ENCODE data around the gene SLC38A3.

The SLC38A3 gene

DNA sequence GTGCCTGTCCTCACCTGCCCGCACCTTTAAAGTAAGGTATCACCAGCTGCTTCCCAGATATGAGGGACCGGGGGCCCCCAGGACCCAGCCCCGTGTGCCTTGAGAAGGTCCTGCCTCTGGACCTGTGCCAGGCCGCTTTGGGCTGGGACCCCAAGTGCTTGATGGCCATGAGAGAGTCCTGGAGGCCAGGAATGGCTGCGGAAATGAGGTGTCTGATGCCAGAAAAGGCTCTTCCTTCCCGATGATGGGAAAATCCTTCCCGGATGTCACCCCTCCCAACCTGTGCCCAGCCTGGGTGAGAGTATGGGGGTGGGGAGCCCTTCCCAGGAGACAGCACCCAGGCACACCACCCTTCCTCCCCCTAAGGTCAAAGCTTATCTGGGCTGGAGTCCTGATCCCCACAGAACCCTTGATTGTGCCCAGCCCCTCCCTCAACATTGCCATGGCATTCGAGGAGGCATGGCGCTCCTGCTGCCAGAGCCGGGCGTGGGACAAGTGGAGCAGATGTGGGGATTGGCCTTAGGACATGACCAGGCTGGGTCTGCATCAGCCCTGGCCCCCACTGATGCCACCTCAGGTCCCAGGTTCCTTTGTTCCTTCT, 35.7 kb upstream of the SLC38A3 start:
- DNase-seq (ENCODE audit: low read depth), result no peak

DNA sequence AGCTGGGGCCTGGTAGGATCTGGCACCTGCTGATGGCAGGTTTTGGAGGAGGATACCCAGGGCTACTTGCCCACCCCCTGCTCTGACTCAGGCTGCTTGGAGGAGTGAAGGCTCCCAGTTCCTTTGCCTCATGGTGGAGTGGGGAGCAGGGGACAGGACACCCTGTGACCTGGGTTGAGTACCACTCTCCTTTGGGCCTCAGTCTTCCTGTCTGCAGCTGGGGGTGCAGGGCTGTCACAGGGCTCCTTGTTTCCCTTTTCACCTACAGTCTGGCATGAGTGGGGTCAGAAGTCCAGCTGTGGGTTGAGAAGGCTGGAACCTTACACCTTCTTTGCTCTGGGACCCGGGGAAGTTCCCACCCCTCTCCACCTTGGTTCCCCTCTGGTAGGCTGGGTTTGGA, 35.2 kb upstream of the SLC38A3 start:
- DNase-seq (ENCODE audit: low read depth), result no peak

DNA sequence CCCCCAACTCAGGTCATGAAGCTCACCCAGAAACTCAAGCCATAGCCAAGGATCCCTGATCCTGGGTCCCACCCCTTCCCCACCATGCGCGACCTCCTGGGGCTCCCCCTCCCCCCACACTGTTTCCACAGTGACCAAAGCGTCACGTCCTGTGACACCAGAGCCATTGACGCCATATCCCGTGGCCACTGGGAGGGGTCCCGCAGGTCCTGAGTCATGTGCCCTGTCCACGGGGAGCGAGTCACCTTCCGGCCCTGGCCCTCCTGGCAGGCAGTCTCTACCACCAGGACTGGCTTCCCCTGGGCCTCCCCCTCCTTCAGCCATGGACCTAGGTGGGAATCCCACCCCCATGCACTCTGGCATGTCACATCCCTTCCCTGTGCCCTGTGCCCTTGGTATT, 34.4 kb upstream of the SLC38A3 start:
- peak; percentile 40 for DNase-seq (ENCODE audit: low read depth)

DNA sequence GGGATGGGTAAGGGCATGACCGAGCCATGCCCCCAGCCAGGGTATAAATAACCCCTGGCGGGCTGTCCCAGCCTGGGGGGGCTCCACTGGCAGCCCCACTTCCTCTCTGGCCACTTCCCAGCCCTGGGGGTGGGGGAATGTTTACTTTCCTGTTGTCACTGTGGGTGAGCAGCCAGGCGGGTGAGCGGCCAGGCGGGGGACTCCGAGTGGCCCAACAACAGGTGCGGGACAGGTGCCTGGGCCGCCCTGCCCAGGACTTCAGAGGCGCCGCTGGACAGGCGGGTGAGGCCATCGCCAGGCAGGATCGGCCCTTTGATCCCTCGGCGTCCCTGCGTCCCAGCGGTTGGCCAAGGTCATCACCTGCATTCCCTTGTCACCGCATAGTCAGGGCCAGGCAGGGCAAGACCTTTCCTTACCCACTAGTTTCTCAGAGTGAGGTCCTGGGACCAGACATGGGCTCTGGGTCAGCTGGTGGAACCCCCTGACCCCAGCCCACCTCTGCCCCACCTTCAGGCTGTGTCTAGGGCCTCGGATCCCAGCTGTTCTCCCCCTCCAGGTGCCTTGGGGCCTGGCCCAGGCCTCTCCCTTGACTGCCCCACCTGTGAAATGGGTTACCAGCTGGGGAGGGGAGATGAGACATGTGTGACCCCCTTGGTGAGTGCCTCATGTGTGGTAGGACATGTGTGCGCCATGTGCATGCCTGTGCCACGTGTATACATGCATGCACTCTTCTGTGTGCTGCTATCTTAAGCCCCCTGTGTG, 33.4 kb upstream of the SLC38A3 start:
- no peak for DNase-seq (ENCODE audit: low read depth)

DNA sequence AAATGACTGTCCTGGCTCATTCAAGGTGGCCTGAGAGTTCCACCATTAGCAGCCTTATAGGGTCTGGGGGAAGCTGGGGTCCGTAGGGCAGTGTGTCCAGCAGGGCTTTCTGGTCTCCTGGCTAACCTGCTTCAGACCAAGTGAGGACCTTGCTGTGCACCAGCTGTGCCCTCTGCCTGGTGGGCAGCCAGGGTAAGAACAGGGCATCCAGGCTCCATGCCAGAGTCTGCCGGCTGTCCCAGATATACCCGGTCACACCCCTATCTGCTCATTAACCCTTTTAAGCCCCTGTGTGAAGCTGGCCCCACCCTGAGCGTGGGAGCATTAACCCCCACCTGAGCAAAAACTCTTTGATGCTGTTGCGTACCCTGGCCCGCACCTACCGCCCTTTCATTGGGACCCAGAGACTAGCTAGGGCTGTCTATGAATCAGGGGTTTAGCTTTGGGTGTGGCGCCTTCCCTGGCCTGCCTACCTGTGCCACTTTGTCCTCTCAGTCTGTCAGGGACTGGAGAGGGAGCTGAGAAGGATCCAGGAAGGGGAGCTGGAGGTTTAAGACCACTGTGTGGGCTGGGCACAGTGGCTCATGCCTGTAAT, 32.3 kb upstream of the SLC38A3 start:
- no peak for DNase-seq (ENCODE audit: low read depth)

DNA sequence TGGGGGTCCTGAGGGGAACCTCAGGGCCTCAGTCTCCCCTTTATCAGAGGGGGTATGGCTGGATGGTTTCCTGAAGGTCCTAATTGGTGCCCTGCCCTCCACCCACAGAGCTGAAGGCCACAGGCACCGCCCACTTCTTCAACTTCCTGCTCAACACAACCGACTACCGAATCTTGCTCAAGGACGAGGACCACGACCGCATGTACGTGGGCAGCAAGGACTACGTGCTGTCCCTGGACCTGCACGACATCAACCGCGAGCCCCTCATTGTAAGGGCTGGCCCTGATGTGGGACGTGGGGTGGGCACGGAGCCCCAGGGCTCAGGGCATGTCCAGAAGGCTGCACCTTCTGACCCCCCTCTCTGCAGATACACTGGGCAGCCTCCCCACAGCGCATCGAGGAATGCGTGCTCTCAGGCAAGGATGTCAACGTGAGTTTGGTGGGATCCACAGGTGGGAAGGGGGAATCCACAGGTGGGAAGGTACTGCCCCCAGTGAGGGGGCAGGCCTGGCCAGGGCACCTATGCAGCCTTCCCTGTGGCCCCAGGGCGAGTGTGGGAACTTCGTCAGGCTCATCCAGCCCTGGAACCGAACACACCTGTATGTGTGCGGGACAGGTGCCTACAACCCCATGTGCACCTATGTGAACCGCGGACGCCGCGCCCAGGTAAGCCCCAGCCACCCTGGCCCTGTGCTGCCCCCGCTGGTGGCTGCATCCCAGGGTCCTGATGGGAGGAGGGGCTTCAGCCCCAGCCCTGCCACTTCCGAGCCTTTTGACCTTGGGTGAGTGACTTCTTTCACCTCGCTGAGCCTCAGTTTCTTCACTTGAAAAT, 31.2 kb upstream of the SLC38A3 start:
- DNase-seq (ENCODE audit: low read depth), result no peak

DNA sequence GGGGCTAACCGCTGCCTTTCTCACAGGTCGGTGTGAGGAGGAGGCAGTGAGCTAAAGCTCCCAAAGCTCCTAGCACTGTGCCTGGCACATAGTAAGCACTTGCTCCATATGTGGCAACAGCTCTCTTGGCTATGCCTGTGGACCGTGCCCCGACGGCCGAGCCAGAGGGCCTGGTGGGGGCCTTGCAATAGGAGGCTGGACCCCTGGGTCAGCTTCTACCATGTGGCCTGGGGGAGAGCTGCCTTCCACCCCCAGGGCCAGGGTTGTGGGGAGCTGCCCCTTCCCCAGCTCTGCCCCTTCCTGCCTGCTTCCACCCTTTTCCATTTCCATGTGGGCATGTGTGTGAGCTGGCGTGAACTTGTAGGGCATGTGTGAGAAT, 30.6 kb upstream of the SLC38A3 start:
- DNase-seq (ENCODE audit: low read depth), result no peak

DNA sequence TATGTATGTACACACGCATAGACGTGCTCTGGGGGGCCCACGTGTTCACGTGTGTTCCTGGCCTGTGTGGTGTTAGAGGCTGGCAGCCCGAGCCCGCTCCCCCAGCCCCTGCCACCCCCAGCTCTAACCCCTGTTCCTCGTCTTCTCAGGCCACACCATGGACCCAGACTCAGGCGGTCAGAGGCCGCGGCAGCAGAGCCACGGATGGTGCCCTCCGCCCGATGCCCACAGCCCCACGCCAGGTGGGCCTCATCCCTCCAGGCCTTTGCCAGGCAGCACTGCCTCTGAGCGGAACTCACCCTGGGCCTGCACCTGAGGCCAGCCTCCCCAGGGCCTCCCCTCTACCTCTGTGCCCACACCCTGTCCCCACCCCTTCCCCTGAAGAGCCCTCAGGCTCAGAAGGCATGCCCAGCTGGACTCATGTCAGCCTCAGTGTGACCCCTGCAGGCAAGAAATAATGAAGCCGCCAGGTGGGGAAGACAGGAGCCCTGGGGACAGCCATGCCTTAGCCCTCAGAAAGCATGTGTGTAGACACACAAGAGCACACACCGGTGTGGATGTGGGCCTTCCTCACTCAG, 30.0 kb upstream of the SLC38A3 start:
- DNase-seq (ENCODE audit: low read depth), result no peak

DNA sequence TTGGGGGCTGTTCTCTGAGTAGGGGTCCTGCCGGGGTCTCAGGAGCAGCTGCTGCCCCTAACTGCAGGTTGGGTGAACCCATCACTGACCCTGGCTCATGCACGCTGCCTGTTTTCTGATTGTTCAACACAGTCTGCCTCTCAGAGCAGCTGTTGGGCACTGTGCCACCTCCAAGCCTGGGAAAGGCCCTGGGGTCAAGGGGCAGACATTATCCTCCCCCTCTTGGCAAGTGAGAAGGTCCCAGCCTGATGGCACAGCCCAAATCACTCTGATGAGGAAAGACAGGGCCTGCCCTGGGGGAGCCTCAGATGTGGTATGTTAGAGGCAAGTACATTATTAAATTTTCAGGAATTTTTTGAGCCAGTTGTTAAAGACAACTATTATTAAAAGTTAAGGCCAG, 27.7 kb upstream of the SLC38A3 start:
- DNase-seq (ENCODE audit: low read depth), result no peak

DNA sequence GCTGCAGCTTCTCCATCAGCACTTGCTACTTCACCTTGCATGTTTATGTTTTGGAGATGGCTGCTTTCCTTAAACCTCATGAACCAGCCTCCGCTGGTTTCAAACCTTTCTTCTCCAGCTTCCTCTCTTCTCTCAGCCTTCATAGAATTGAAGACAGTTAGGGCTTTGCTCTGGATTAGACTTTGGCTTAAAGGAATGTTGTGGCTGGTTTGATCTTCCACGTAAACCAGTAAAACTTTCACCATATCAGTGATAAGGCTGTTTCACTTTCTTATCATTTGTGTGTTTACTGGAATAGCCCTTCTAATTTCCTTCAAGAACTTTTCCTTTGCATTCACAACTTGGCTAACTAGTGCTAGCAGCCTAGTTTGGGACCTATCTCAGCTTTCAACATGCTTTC, 25.4 kb upstream of the SLC38A3 start:
- peak; percentile 76 for DNase-seq (ENCODE audit: low read depth)

DNA sequence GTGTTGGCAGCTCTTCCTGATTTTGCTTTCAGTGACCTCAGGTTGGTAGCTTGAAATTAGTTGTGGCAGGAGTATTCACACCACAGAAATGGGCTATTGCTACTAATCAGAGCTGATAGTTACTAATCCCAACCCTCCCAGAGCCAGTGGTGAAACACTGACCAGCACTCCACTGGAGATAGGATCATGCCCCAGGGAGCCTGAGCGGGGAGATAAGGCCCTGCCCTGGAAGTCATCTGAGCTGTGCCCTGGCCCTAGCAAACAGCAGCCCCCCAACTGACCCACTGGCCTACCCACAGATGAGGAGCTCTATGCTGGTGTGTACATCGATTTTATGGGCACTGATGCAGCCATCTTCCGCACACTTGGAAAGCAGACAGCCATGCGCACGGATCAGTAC, 23.1 kb upstream of the SLC38A3 start:
- DNase-seq (ENCODE audit: low read depth), result no peak

DNA sequence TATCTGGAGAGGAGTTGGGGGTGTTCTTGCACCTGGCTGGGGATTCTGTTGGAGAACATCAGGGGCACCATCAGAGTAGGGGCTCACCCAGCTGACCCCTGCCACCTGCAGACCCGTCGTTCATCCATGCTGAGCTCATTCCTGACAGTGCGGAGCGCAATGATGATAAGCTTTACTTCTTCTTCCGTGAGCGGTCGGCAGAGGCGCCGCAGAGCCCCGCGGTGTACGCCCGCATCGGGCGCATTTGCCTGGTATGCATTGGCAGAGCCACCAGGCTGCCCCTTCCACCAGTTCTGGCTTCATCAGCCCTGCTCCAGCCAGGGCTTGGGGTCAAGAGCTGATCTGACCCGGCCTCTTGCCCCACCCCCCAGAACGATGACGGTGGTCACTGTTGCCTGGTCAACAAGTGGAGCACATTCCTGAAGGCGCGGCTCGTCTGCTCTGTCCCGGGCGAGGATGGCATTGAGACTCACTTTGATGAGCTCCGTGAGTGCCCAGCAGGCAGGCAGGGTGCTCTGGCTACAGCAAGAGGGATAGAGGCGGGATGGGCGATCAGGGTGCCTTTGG, 22.5 kb upstream of the SLC38A3 start:
- DNase-seq (ENCODE audit: low read depth), result no peak

DNA sequence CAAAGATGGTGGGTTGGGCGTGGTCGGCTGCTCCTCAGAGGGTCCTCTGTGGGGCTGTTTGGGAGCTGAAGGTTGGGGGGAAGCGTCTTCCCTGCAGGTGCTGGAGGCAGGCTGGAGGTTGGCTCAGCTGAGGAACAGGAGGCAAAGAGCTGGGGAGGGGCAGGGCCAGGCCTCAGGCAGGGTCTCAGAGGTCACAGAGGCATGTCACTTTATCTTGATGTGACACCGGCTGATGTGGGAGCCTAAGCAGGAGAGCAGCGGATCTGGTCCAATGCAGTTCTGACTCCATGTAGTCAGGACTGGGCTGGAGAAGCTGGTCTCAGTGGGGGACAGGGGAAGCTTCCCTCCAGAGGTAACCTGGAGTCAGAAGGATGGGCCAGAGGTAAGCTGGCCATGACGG, 21.3 kb upstream of the SLC38A3 start:
- DNase-seq (ENCODE audit: low read depth), result no peak

DNA sequence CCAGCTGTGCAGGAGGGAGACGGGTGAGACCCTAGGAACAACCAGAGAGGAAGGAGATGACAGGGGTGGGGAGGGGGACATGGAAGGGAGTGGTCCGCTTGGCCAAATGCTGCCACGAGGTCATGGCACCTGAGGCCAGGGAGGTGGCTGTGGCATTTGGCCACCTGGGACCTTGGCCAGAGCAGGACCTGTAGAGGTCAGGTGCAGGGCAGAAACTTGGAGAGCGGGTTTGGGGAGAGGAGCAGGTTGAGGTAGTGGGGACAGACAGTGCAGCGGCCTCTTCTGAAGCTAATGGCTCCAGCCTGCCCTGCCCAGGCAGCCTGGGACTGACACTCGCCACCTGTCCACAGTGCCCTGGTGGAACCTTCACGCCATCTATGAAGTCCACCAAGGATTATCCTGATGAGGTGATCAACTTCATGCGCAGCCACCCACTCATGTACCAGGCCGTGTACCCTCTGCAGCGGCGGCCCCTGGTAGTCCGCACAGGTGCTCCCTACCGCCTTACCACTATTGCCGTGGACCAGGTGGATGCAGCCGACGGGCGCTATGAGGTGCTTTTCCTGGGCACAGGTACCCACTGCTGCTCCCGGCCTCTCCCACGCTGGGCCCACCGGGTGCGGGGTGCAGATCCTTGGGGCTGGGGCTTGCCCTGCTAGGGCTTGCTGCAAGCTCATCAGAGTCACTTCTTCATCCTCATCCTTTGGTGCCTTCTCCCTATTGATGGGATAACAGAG, 20.7 kb upstream of the SLC38A3 start:
- no peak for DNase-seq (ENCODE audit: low read depth)

DNA sequence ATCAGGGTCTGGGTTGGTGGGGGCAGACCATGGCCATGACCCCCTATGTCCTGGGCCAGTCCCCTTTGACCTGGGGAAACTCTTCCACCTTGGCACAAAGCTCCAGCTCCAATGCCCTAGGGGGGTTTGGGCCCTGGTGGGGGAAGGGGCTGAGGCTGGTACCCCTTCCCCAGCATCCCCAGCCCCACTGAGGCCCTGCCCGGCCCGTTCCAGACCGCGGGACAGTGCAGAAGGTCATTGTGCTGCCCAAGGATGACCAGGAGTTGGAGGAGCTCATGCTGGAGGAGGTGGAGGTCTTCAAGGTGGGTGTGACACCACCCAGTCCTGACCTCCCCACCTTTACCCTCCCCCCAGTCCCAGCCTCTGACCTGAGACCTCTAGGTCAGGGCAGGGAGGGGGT, 19.8 kb upstream of the SLC38A3 start:
- DNase-seq (ENCODE audit: low read depth), result no peak

DNA sequence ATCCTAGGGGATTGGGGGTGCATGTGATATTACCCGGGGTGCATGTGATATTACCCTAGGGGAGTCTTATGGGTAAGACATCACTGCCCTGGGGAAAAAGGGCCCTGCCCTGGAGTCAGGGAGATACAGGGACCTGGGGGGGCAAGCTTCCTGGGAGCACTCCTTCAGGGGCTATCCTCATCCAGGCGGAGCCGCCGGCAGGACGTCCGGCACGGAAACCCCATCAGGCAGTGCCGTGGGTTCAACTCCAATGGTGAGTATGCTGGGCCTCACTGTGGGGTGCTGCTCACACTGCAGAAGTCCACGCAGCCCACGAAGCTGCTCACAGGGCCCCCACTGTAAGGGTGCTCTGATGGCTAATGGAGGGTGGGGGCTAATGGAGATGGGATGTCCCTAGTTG, 19.0 kb upstream of the SLC38A3 start:
- DNase-seq (ENCODE audit: low read depth), result no peak

DNA sequence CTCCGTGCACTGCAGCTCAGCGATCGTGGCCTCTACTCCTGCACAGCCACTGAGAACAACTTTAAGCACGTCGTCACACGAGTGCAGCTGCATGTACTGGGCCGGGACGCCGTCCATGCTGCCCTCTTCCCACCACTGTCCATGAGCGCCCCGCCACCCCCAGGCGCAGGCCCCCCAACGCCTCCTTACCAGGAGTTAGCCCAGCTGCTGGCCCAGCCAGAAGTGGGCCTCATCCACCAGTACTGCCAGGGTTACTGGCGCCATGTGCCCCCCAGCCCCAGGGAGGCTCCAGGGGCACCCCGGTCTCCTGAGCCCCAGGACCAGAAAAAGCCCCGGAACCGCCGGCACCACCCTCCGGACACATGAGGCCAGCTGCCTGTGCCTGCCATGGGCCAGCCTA, 17.3 kb upstream of the SLC38A3 start:
- no peak for DNase-seq (ENCODE audit: low read depth)

DNA sequence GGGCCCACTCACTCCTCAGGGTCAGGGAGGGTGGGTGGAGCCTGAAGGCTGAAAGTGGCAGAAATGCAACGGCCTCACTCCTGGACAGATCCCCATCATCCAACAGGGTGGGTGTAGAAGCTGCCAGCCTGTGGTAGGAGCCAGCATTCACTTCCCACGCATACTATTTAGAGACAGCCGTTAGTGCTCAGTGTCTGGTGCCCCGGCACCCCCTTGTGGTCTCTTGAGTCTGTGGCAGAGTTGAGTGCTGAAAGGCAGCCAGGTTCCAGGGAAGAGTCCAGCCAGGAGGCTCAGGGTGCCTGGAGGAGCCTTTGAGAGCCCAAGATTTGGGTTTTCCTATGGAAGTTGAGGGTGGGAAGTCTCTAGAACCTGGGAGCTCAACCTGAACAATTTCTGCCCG, 15.8 kb upstream of the SLC38A3 start:
- DNase-seq (ENCODE audit: low read depth), result peak; percentile 80

DNA sequence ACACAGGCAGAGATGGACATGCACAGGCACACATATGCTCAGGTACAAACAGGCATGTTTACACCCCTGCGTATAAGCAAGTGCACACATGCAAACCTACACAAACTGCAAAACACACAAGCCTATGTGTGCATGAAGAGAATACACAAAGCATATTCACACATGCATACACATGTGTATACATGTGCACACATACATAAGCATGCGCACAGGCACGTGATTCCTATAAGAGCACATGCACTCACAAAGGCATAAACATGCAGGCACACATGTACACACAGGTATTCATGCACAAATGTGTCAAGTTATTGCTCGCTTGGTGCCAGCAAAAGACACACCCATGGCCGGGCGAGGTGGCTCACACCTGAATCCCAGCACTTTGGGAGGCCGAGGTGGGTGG, 15.1 kb upstream of the SLC38A3 start:
- no peak for DNase-seq (ENCODE audit: low read depth)

DNA sequence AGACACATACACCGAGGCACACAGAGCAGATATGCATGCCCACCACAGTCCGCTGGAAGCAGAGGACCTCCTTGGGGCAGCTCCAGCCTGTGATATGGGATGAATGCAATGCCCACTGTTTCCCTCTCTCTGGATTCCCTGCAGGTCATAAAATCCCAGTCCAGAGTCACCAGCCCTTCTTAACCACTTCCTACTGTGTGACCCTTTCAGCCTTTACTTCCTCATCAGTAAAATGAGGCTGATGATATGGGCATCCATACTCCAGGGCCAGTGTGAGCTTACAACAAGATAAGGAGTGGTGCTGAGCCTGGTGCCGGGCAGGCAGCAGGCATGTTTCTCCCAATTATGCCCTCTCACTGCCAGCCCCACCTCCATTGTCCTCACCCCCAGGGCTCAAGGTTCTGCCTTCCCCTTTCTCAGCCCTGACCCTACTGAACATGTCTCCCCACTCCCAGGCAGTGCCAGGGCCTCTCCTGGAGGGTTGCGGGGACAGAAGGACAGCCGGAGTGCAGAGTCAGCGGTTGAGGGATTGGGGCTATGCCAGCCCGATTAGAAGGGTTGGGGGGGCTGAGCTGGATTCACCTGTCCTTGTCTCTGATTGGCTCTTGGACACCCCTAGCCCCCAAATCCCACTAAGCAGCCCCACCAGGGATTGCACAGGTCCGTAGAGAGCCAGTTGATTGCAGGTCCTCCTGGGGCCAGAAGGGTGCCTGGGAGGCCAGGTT, 14.0 kb upstream of the SLC38A3 start, which contains the start of gene GNAT1:
Gene GNAT1 (plus strand): TSS at position 675 of the 725 bp plus-strand sequence. CDS start 116 bp downstream, outside the sequence.
- DNase-seq (ENCODE audit: low read depth), result no peak

DNA sequence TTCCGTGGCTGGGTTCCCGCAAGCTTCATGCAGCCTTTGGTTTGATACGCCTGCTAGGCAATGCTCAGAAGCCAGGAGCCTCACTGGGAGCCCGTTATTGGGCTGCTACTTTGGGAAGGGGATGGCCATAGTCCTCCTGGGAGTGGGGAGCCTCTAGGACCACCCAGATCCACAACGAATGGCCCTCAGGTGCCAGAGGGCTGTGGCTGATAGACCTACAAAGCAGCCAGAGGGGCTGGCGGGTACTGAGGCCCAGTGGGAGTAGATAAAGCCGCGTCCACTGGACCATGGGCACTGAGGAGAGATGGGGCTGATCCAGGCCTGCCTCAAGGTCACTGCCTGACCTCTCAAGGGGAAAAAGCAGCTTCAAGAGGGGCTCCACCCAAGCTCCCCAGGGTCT, 12.9 kb upstream of the SLC38A3 start:
- DNase-seq (ENCODE audit: low read depth), result no peak

Data from amniotic epithelial cell (primary cell).